Measurements from ENCODE around the gene WDR37.

WDR37 gene

GRCh38 chr10:1130995-1131790 is 75.0 kb downstream of the WDR37 start:
- DNase-seq: no peak

- DNase-seq: no peak
Measured at GRCh38 chr10:1132584-1132983, 76.4 kb downstream of the WDR37 start.

- DNase-seq: no peak
Measured at GRCh38 chr10:1133495-1134045, 77.4 kb downstream of the WDR37 start.

GRCh38 chr10:1134156-1134555 is 78.0 kb downstream of the WDR37 start:
- no peak for DNase-seq

GRCh38 chr10:1136268-1136667 is 80.1 kb downstream of the WDR37 start:
- DNase-seq: no peak

GRCh38 chr10:1137499-1138163 is 81.4 kb downstream of the WDR37 start:
- no peak for DNase-seq

GRCh38 chr10:1138529-1138928 is 82.3 kb downstream of the WDR37 start:
- DNase-seq: no peak

- DNase-seq: no peak
Measured at GRCh38 chr10:1141261-1141660, 85.1 kb downstream of the WDR37 start.

GRCh38 chr10:1141701-1142100 is 85.5 kb downstream of the WDR37 start:
- no peak for DNase-seq

- no peak for DNase-seq
Measured at GRCh38 chr10:1142596-1142995, 86.4 kb downstream of the WDR37 start.

GRCh38 chr10:1147810-1148209 is 91.6 kb downstream of the WDR37 start:
- no peak for DNase-seq

GRCh38 chr10:1148855-1149605 is 92.8 kb downstream of the WDR37 start:
- DNase-seq: no peak

- DNase-seq: no peak
Measured at GRCh38 chr10:1149793-1150637, 93.8 kb downstream of the WDR37 start.

GRCh38 chr10:1150638-1150955 is 94.4 kb downstream of the WDR37 start:
- DNase-seq: no peak

GRCh38 chr10:1151076-1152033 is 95.2 kb downstream of the WDR37 start:
- DNase-seq: no peak

GRCh38 chr10:1152386-1153250 is 96.4 kb downstream of the WDR37 start:
- DNase-seq: no peak

GRCh38 chr10:1153251-1153763 is 97.1 kb downstream of the WDR37 start:
- no peak for DNase-seq

- DNase-seq: no peak
Measured at GRCh38 chr10:1153805-1154351, 97.7 kb downstream of the WDR37 start.

GRCh38 chr10:1154531-1155295 is 98.5 kb downstream of the WDR37 start:
- no peak for DNase-seq
